ENCODE data around the gene PPM1G. TPM values are rescaled to one million over a fixed set of nuclear protein-coding genes. Genes with fewer than 3 reads are reported as not detected.
"Not testable (repeated sequence)": the region's sequence is repeated elsewhere in the genome, so short reads cannot be mapped to it uniquely, and the experiment has no call there.

Gene PPM1G
- total RNA-seq, 4 donors from 2014 or later = 43.4 to 54.9 (median 51.7) TPM

DNA sequence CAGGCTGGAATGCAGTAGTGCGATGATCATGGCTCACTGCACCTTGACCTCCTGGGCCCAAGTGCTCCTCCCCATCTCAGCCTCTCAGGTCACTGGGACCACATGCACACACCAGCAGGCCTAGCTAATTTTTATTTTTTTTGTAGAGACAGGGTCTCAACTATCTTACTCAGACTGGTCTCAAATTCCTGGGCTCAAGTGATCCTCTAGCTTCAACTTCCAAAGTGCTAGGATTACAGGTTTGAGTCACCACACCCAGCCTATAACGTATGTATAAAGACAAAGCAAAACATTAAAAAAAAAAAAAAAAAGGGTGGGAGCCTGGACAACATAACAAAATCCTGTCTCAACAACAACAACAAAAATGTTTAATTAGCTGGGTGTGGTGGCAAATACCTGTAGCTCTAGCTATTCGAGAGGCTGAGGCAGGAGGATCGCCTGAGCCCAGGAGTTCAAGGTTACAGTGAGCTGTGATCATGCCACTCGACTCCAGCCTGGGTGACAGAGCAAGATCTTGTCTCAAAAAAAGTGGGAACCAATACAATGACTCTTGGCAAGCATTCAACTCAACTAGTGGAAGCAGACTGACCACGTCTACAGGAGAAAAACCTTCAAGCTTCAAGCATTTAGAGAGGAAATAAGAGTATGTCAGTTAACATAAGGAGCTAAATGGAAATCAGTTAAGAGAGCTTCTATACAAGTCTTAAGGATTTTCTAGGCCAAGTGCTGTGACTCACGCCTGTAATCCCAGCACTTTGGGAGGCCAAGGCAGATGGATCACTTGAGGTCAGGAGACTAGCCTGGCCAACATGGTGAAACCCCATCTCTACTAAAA lies 55.4 kb downstream of the PPM1G start:
- H3K4me1 ChIP-seq = peaks cover 14 to 49% (median 35%) of the 10 kb centered on the region in 4 donors
- H3K36me3 ChIP-seq = no peaks in the 10 kb centered on the region
- no peak for DNase-seq
- in situ Hi-C loops (cut with MboI; ENCODE audit: low pct_ligation_motif_present in 1 of 4, low pct_unique_long_range_greater_than_20kb in 1 of 4, low sequenced_read_pairs in 3 of 4) = no loop called here
- no peaks in the 10 kb centered on the region for H3K9me3 ChIP-seq
- intact Hi-C loops (cut with DNase I; ENCODE audit: low total_unique reads) = no loop called here
- TF ChIP-seq POLR2AphosphoS5 (IDR thresholded peaks at IDR 0.05) (no peak), EP300 (IDR thresholded peaks at IDR 0.05; ENCODE audit: low read depth) (no peak)
- TF ChIP-seq, protein P1, sequence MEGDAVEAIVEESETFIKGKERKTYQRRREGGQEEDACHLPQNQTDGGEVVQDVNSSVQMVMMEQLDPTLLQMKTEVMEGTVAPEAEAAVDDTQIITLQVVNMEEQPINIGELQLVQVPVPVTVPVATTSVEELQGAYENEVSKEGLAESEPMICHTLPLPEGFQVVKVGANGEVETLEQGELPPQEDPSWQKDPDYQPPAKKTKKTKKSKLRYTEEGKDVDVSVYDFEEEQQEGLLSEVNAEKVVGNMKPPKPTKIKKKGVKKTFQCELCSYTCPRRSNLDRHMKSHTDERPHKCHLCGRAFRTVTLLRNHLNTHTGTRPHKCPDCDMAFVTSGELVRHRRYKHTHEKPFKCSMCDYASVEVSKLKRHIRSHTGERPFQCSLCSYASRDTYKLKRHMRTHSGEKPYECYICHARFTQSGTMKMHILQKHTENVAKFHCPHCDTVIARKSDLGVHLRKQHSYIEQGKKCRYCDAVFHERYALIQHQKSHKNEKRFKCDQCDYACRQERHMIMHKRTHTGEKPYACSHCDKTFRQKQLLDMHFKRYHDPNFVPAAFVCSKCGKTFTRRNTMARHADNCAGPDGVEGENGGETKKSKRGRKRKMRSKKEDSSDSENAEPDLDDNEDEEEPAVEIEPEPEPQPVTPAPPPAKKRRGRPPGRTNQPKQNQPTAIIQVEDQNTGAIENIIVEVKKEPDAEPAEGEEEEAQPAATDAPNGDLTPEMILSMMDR (IDR thresholded peaks at IDR 0.05) = no peak
- no peaks in the 10 kb centered on the region for H3K27me3 ChIP-seq
- no peak overlapping the region for H3K4me3 ChIP-seq
- H3K27ac ChIP-seq = peak overlapping the region in 3 of 4 donors; percentile 14 to 53 (median 50)
- WGBS, 2 donors (ENCODE audit: low coverage in 1 of 2) = 63% methylated on average over 5 to 7 of the region's 7 CpGs

DNA sequence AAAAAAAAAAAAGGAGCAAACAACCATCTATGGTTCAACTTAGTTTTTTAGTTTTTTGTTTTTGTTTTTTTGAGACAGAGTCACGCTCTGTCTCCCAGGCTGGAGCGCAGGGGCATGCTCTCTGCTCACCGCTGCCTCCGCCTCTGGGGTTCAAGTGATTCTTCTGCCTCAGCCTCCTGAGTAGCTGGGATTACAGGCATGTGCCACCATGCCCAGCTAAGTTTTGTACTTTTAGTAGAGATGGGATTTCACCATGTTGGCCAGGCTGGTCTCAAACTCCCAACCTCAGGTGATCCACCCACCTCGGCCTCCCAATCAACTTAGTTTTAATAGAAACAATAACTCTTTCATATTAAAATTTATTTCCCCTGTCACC lies 56.0 kb downstream of the PPM1G start:
- H3K4me3 ChIP-seq; intact Hi-C loops (cut with DNase I; ENCODE audit: low total_unique reads); DNase-seq; H3K27me3 ChIP-seq; H3K9me3 ChIP-seq; in situ Hi-C loops (cut with MboI; ENCODE audit: low pct_ligation_motif_present in 1 of 4, low pct_unique_long_range_greater_than_20kb in 1 of 4, low sequenced_read_pairs in 3 of 4); H3K36me3 ChIP-seq: not testable (repeated sequence)
- Histone ChIP-seq H3K27ac (peak overlapping the region in 2 of 4 donors; percentile 50 to 53), H3K4me1 (peaks cover 14 to 48% (median 35%) of the 10 kb centered on the region in 4 donors)
- WGBS, 2 donors (ENCODE audit: low coverage in 1 of 2) = 94 to 99% methylated on average over 4 to 5 of the region's 5 CpGs

DNA sequence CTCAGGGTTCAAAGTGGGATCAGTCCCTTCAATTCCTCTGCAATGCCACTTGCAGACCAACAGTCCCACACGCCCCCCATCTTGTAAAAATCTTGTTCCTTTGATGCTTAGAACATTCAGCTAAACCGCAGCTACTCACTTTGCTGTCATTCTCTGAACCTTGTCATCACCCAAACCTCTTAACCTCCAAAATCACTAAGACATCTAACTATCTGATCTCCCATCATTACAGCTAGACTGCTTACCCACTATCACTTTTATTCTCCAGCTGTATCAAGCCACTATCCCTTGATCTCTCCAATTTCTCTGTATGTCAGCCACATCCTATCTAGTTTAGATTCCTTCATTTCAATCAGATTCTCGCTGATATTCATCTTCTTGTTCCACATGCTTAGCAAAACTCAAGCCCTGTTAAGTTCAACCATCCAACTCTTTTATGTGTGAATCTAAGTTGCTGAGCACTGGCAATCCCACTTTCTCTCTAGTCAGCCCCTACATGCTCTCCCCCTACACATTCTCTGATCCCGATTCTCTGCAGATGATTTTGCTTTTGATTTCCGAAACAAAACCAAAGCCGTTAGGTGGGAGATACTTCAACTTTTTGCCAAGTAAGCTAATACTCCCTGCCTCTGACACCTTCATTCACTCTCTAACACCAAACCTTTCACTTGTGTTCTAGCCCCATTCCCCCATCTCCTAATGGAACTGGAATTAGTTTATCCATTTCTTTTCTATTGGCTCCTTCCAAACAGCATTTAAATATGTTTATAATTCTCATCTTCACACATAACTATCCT lies 57.4 kb downstream of the PPM1G start:
- Histone ChIP-seq H3K4me1 (peaks cover 14 to 47% (median 24%) of the 10 kb centered on the region in 4 donors), H3K9me3 (no peaks in the 10 kb centered on the region), H3K27me3 (no peaks in the 10 kb centered on the region), H3K4me3 (no peak overlapping the region), H3K36me3 (no peaks in the 10 kb centered on the region), H3K27ac (no peak overlapping the region)
- intact Hi-C loops (cut with DNase I; ENCODE audit: low total_unique reads) (no loop called here), in situ Hi-C loops (cut with MboI; ENCODE audit: low pct_ligation_motif_present in 1 of 4, low pct_unique_long_range_greater_than_20kb in 1 of 4, low sequenced_read_pairs in 3 of 4) (no loop called here)
- 81 to 87% methylated on average over 6 of the region's 6 CpGs for WGBS, 2 donors (ENCODE audit: low coverage in 1 of 2)
- TF ChIP-seq POLR2A (IDR thresholded peaks at IDR 0.05) (no peak), POLR2AphosphoS5 (IDR thresholded peaks at IDR 0.05) (no peak), EP300 (IDR thresholded peaks at IDR 0.05; ENCODE audit: low read depth) (no peak)
- DNase-seq = no peak

DNA sequence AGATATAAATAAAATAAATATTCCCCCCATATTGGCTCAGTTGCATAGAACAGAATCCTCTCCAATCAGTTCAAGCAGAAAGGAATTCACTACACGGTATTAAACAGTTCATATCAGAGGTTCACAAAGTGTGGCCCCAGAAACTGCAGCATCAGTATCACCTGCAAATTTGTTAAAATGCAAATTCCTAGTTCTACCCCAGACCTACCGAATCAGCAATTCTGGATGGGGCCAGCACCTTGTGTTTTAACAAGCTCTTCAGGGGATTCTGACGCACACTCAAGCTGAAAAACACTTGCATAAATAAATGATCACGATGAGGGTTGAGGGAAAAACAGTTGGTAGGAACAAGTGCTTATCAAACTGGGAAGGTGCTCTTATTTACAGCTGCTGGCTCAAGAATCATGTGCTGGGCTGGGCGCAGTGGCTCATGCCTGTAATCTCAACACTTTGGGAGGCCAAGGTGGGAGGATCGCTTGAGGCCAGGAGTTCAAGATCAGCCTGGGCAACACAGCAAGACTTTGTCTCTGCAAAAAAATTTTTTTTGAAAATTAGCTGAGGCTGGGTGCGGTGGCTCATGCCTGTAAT lies 59.2 kb downstream of the PPM1G start:
- H3K27me3 ChIP-seq = no peaks in the 10 kb centered on the region
- H3K4me3 ChIP-seq = no peak overlapping the region
- peaks cover 9 to 38% (median 18%) of the 10 kb centered on the region in 4 donors for H3K4me1 ChIP-seq
- H3K36me3 ChIP-seq = no peaks in the 10 kb centered on the region
- no peaks in the 10 kb centered on the region for H3K9me3 ChIP-seq
- in situ Hi-C loops (cut with MboI; ENCODE audit: low pct_ligation_motif_present in 1 of 4, low pct_unique_long_range_greater_than_20kb in 1 of 4, low sequenced_read_pairs in 3 of 4) = no loop called here
- DNase-seq = no peak
- TF ChIP-seq EP300 (IDR thresholded peaks at IDR 0.05; ENCODE audit: low read depth) (no peak), POLR2AphosphoS5 (IDR thresholded peaks at IDR 0.05) (no peak), POLR2A (IDR thresholded peaks at IDR 0.05) (no peak)
- TF ChIP-seq, protein P1 (IDR thresholded peaks at IDR 0.05) = no peak
- intact Hi-C loops (cut with DNase I; ENCODE audit: low total_unique reads) = no loop called here
- H3K27ac ChIP-seq = no peak overlapping the region
- WGBS, 2 donors (ENCODE audit: low coverage in 1 of 2) = 81 to 88% methylated on average over 4 to 7 of the region's 7 CpGs

DNA sequence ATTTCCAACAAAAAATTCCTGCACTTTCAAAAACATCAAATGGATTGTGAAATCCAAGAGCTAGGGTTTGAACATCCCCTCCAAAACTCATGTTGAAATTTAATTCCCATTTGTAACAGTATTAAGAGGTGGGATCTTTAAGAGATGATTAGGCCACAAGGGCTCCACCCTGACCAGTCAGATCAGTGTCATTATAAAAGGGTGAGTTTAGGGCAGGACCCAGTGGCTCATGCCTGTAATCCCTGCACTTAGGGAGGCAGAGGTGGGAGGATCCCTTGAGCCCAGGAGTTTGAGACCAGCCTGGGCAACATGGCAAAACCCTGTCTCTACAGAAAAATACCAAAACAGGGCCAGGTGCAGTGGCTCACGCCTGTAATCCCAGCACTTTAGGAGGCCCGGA lies 61.8 kb downstream of the PPM1G start:
- Histone ChIP-seq H3K27me3 (no peaks in the 10 kb centered on the region), H3K9me3 (no peaks in the 10 kb centered on the region), H3K36me3 (peaks cover 0 to 7% (median 1%) of the 10 kb centered on the region in 4 donors), H3K27ac (no peak overlapping the region), H3K4me3 (no peak overlapping the region), H3K4me1 (peaks cover 0 to 13% (median 0%) of the 10 kb centered on the region in 4 donors)
- TF ChIP-seq POLR2AphosphoS5 (IDR thresholded peaks at IDR 0.05) (no peak), POLR2A (IDR thresholded peaks at IDR 0.05) (no peak), EP300 (IDR thresholded peaks at IDR 0.05; ENCODE audit: low read depth) (no peak)
- TF ChIP-seq, protein P1 (IDR thresholded peaks at IDR 0.05) = no peak
- WGBS, 2 donors (ENCODE audit: low coverage in 1 of 2) = 89% methylated on average over 2 of the region's 2 CpGs; no CpG with 5 or more reads in 1 of the 2 donors
- in situ Hi-C loops (cut with MboI; ENCODE audit: low pct_ligation_motif_present in 1 of 4, low pct_unique_long_range_greater_than_20kb in 1 of 4, low sequenced_read_pairs in 3 of 4) = no loop called here
- intact Hi-C loops (cut with DNase I; ENCODE audit: low total_unique reads) = no loop called here
- DNase-seq = no peak
